Neural cell (in vitro differentiated cells): ENCODE results near the gene HDAC9. TPM values are rescaled to one million over a fixed set of nuclear protein-coding genes. Genes with fewer than 3 reads are reported as not detected.

Source experiments
- H2AFZ ChIP-seq: fragments of 200-600, 300-800 bp; sonication (generic), shearing (Covaris generic); 2 replicates; pipeline ENCODE4 v1.6.0; 2014; ENCODE audit warnings: low read depth, mild to moderate bottlenecking, antibody characterized with exemption, low read length, moderate library complexity
- H3F3A ChIP-seq: fragments of 200-600 bp; shearing (Covaris generic); 2 replicates; pipeline ENCODE4 v1.6.1; 2016; ENCODE audit warnings: mild to moderate bottlenecking, moderate library complexity, mixed read lengths, antibody characterized with exemption, low read length; ENCODE audit not compliant: insufficient read depth, poor library complexity, severe bottlenecking
- H3K27ac ChIP-seq: fragments of 200-600, 300-800 bp; sonication (generic), shearing (Covaris generic); 2 replicates; pipeline ENCODE4 v1.5.1; 2014; ENCODE audit warnings: mild to moderate bottlenecking, low read length, moderate library complexity
- H3K27me3 ChIP-seq: fragments of 300-800, 200-600 bp; sonication (generic), shearing (Covaris generic); 2 replicates; pipeline ENCODE4 v1.6.0; 2014; ENCODE audit warnings: mild to moderate bottlenecking, low read depth, low read length, moderate library complexity; ENCODE audit not compliant: insufficient read depth
- H3K36me3 ChIP-seq: fragments of 300-800, 200-600 bp; sonication (generic), shearing (Covaris generic); 2 replicates; pipeline ENCODE4 v1.5.1; 2014; ENCODE audit warnings: mild to moderate bottlenecking, antibody characterized with exemption, low read length, moderate library complexity; ENCODE audit not compliant: insufficient read depth
- H3K4me2 ChIP-seq: fragments of 300-800, 200-600 bp; sonication (generic), shearing (Covaris generic); 2 replicates; pipeline ENCODE4 v1.6.0; 2014; ENCODE audit warnings: mild to moderate bottlenecking, low read length
- H3K4me3 ChIP-seq: fragments of 300-800, 200-600 bp; sonication (generic), shearing (Covaris generic); 2 replicates; pipeline ENCODE4 v1.5.1; 2014; ENCODE audit warnings: mild to moderate bottlenecking, low read length, moderate library complexity
- H3K79me2 ChIP-seq: fragments of 200-600 bp; shearing (Covaris generic); replicated peaks from 2 replicates; pipeline ENCODE4 v1.6.0; 2014; ENCODE audit warnings: mild to moderate bottlenecking, low read length, moderate library complexity; ENCODE audit not compliant: insufficient read depth
- H3K9ac ChIP-seq: fragments of 300-800, 200-600 bp; sonication (generic), shearing (Covaris generic); 2 replicates; pipeline ENCODE4 v1.6.1; 2016; ENCODE audit warnings: mild to moderate bottlenecking, low read length, mixed read lengths
- H3K9me2 ChIP-seq: fragments of 200-600 bp; shearing (Covaris generic); 2 replicates; pipeline ENCODE4 v1.6.1; 2016; ENCODE audit warnings: mild to moderate bottlenecking, low read length, mixed read lengths; ENCODE audit not compliant: insufficient read depth
- H3K9me3 ChIP-seq: fragments of 200-600, 300-800 bp; sonication (generic), shearing (Covaris generic); 2 replicates; pipeline ENCODE4 v1.6.1; 2016; ENCODE audit warnings: mild to moderate bottlenecking, mixed run types, low read length, moderate library complexity, mixed read lengths
- H4K20me1 ChIP-seq: fragments of 200-600 bp; shearing (Covaris generic); 2 replicates; pipeline ENCODE4 v1.6.1; 2016; ENCODE audit warnings: mild to moderate bottlenecking, mixed run types; ENCODE audit not compliant: insufficient read depth
- CTCF ChIP-seq: fragments of 450-650 bp; IDR thresholded peaks from 2 replicates; pipeline ENCODE4 v1.5.1; 2014; ENCODE audit warnings: antibody characterized with exemption, mild to moderate bottlenecking, moderate library complexity; ENCODE audit not compliant: poor library complexity, severe bottlenecking
- EP300 ChIP-seq: fragments of 450-650 bp; conservative IDR thresholded peaks from 2 replicates; pipeline ENCODE4 v1.6.1; 2014; ENCODE audit warnings: antibody characterized with exemption, mild to moderate bottlenecking, moderate library complexity; ENCODE audit not compliant: poor library complexity, severe bottlenecking
- EZH2 ChIP-seq: fragments of 200-600, 300-800 bp; shearing (Covaris generic), sonication (generic); IDR thresholded peaks from 2 replicates; pipeline ENCODE4 v1.6.1; 2014; ENCODE audit warnings: antibody characterized with exemption, low read length, borderline replicate concordance, mild to moderate bottlenecking; ENCODE audit not compliant: insufficient read depth, poor library complexity, severe bottlenecking
- MXI1 ChIP-seq: fragments of 450-650 bp; conservative IDR thresholded peaks from 2 replicates; pipeline ENCODE4 v1.6.1; 2014; ENCODE audit warnings: antibody characterized with exemption, mild to moderate bottlenecking; ENCODE audit not compliant: poor library complexity, severe bottlenecking
- POLR2AphosphoS5 ChIP-seq: IDR thresholded peaks from 2 replicates; pipeline ENCODE4 v1.6.1; 2012
- RAD21 ChIP-seq: fragments of 450-650 bp; conservative IDR thresholded peaks from 2 replicates; pipeline ENCODE4 v1.6.1; 2014; ENCODE audit warnings: antibody characterized with exemption, mild to moderate bottlenecking, moderate library complexity
- REST ChIP-seq: IDR thresholded peaks from 2 replicates; pipeline ENCODE4 v1.6.1; 2012; ENCODE audit warnings: borderline replicate concordance
- SMC3 ChIP-seq: fragments of 450-650 bp; conservative IDR thresholded peaks from 2 replicates; pipeline ENCODE4 v1.6.1; 2014; ENCODE audit warnings: antibody characterized with exemption, mild to moderate bottlenecking, moderate library complexity; ENCODE audit not compliant: poor library complexity
- TAF1 ChIP-seq: IDR thresholded peaks from 2 replicates; pipeline ENCODE4 v1.6.1; 2012; ENCODE audit warnings: low read depth
- polyA plus RNA-seq: library from polyadenylated mRNA; depleted of rRNA; stranded (reverse); fragments of >200 nt; gene quantifications from 2 replicates; pipeline ENCODE4 v1.2.3, GENCODE V29; 2014

Gene HDAC9
- polyA plus RNA-seq, 1 donor from 2014 or later: 15.9 TPM

- Histone ChIP-seq H3K4me2 (no peak overlapping the region), H3F3A (no peaks in the 10 kb centered on the region), H3K4me3 (no peak overlapping the region), H3K9me3 (no peaks in the 10 kb centered on the region), H3K27ac (no peak overlapping the region), H3K36me3 (no peaks in the 10 kb centered on the region), H3K27me3 (no peaks in the 10 kb centered on the region), H4K20me1 (no peaks in the 10 kb centered on the region), H3K79me2 (no peaks in the 10 kb centered on the region), H3K9me2 (no peaks in the 10 kb centered on the region), H3K9ac (no peak overlapping the region), H2AFZ (no peak overlapping the region)
- TF ChIP-seq EP300 (no peak), RAD21 (no peak), MXI1 (no peak)
Observed at GRCh38 chr7:18675579-18675978, 180.0 kb downstream of the HDAC9 start.

- H3K9ac ChIP-seq: no peak overlapping the region
- no peak overlapping the region for H3K4me3 ChIP-seq
- no peaks in the 10 kb centered on the region for H3K9me2 ChIP-seq
- H3K27ac ChIP-seq: no peak overlapping the region
- H3K27me3 ChIP-seq: no peaks in the 10 kb centered on the region
- no peaks in the 10 kb centered on the region for H3K79me2 ChIP-seq
- H2AFZ ChIP-seq: no peak overlapping the region
- H3F3A ChIP-seq: no peaks in the 10 kb centered on the region
- no peaks in the 10 kb centered on the region for H3K36me3 ChIP-seq
- no peak overlapping the region for H3K4me2 ChIP-seq
- no peak for TF ChIP-seq REST
- TF ChIP-seq EZH2: no peak
- no peaks in the 10 kb centered on the region for H4K20me1 ChIP-seq
- H3K9me3 ChIP-seq: no peaks in the 10 kb centered on the region
Observed at GRCh38 chr7:18679261-18679660, 183.7 kb downstream of the HDAC9 start.

- H3K9me2 ChIP-seq: no peaks in the 10 kb centered on the region
- no peak overlapping the region for H3K27ac ChIP-seq
- H3K36me3 ChIP-seq: no peaks in the 10 kb centered on the region
- H4K20me1 ChIP-seq: no peaks in the 10 kb centered on the region
- H3F3A ChIP-seq: no peaks in the 10 kb centered on the region
- no peaks in the 10 kb centered on the region for H3K9me3 ChIP-seq
- H3K79me2 ChIP-seq: no peaks in the 10 kb centered on the region
- no peak overlapping the region for H3K4me2 ChIP-seq
- no peak overlapping the region for H2AFZ ChIP-seq
- no peak overlapping the region for H3K4me3 ChIP-seq
- no peaks in the 10 kb centered on the region for H3K27me3 ChIP-seq
- no peak for TF ChIP-seq CTCF
- TF ChIP-seq POLR2AphosphoS5: no peak
- TF ChIP-seq REST: no peak
- TF ChIP-seq EP300: no peak
- no peak for TF ChIP-seq TAF1
- no peak for TF ChIP-seq MXI1
- no peak for TF ChIP-seq SMC3
- no peak for TF ChIP-seq EZH2
- no peak for TF ChIP-seq RAD21
- H3K9ac ChIP-seq: no peak overlapping the region
Observed at GRCh38 chr7:18680576-18680975, 185.0 kb downstream of the HDAC9 start.
